ENCODE data around the gene TMEM181. TPM values are rescaled to one million over a fixed set of nuclear protein-coding genes. Genes with fewer than 3 reads are reported as not detected.

Gene TMEM181
- total and polyA plus RNA-seq, 12 donors, result 8.8 to 29.1 (median 20.5) TPM

DNA sequence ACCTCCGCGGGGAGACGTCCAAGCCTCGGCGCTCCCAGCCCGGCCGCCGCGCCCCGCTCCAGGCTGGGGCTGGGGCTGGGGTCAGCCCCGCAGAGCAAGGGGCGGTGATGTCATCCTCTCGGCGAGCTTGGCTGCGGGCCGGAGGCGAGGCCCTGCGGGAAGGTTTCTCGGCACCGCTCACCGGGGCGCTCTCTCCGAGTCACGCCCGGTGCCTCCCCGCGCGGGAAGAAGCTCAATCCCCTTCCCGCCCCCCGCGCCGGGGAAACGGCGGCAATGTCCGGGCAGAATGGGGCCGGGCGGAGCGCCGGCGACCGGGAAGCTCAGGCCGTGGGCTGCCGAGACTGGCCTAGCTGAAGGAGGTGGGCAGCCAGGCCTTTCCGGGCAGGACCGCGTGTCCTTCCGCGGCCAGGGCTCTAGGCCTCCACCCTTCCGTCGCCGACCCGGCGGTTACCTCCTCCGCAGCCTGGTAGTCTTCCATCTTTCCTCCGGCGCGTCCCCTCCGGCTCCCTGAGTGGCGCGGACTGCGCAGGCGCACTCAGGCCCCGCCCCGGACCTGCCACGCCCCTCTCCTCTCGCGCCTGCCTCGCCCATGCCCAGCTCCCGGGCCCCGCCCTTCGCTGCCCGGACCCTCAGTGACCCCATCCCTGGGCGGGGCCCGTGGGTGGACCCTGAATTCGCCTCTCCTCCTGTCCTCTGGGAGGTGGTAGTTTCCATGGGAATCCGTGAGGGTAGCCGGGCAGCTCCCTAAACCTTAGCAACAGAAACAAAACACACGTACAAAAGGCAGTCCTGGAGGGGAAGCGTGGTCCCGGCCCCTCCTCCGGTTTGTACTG is 84.6 kb downstream of the TMEM181 start, which contains the start of gene DYNLT1:
TSS of gene DYNLT1 (minus strand) at position 513 of the 833 bp plus-strand sequence. CDS start at position 478, 35 bp downstream.
- H3K4me1 ChIP-seq (replicated peaks in 1 of 2), result peaks cover 5 to 29% of the 10 kb centered on the region in 2 donors
- 0% methylated on average over 5 to 81 of the region's 81 CpGs for WGBS, 4 donors
- intact Hi-C loops (cut with DNase I), result no loop called here

DNA sequence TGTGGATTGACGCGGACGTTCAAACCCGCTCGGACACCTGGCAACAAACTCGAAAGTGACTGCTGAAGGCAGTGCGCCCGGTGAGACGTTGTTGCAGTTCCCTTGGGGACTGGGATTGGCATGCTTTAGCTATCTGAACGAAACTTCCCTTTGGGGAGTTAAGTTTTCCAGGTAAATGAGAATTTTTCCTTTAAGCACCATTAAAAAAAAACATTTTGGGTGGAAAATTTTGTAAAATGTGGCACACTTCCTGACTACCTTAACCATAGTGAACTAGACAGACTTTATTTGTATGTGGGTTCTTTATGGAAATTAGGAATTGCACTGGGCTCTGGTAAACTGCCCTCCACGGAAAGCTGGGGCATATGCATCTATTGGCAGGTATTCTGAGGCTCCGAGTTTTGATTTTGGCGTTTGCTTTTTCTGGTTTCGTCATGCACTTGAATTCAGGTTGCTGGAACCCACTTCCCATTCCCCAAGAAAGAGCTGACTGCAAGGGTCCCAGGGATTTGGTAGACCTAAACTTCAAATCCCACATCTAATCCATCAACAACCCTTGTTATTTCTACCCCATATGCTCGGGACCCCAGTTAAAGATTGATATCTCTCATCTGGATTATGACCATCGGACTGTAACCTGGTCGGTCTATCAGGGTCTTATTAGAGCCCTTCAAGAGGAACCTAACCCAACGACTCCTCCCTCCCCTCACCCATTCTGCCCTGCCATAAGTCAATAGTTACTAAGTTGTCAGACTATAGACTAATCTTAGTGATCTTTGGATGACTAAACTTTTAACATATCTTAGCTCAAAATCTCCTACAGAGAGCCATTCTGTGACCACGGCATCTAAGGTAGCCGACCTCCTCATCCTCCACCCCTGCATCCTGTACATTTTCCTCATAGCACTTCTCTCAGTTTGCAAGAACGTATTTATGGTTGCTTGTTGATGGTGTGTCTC is 85.5 kb downstream of the TMEM181 start:
- no peak for TF ChIP-seq POLR2A (IDR thresholded peaks at IDR 0.05)
- TF ChIP-seq, protein P1, sequence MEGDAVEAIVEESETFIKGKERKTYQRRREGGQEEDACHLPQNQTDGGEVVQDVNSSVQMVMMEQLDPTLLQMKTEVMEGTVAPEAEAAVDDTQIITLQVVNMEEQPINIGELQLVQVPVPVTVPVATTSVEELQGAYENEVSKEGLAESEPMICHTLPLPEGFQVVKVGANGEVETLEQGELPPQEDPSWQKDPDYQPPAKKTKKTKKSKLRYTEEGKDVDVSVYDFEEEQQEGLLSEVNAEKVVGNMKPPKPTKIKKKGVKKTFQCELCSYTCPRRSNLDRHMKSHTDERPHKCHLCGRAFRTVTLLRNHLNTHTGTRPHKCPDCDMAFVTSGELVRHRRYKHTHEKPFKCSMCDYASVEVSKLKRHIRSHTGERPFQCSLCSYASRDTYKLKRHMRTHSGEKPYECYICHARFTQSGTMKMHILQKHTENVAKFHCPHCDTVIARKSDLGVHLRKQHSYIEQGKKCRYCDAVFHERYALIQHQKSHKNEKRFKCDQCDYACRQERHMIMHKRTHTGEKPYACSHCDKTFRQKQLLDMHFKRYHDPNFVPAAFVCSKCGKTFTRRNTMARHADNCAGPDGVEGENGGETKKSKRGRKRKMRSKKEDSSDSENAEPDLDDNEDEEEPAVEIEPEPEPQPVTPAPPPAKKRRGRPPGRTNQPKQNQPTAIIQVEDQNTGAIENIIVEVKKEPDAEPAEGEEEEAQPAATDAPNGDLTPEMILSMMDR (IDR thresholded peaks at IDR 0.05), result no peak
- no peaks in the 10 kb centered on the region for H3K36me3 ChIP-seq (replicated peaks in 1 of 2)
- 31 to 34% (median 34%) methylated on average over 21 of the region's 21 CpGs for WGBS, 4 donors
- no peaks in the 10 kb centered on the region for H3K27me3 ChIP-seq
- peak overlapping the region in 4 of 5 donors; percentile 89 to 98 (median 96) for H3K27ac ChIP-seq
- intact Hi-C loops (cut with DNase I), result no loop called here
- DNase-seq, result peak in 3 of 7 donors; percentile 12 to 51 (median 19)
- H3K4me1 ChIP-seq (replicated peaks in 1 of 2), result peaks cover 5 to 29% of the 10 kb centered on the region in 2 donors
- no peaks in the 10 kb centered on the region for H3K9me3 ChIP-seq (replicated peaks in 1 of 3)
- peak overlapping the region in 3 of 4 donors; percentile 81 to 96 (median 87) for H3K4me3 ChIP-seq

More for the DNA sequence above, 84.6 kb downstream of the TMEM181 start, which contains the start of gene DYNLT1:
- no peaks in the 10 kb centered on the region for H3K27me3 ChIP-seq
- H3K27ac ChIP-seq, result peak within 1 kb of the TSS; percentile 88 to 98 (median 96)
- no peaks in the 10 kb centered on the region for H3K36me3 ChIP-seq (replicated peaks in 1 of 2)
- peak within 1 kb of the TSS in 3 of 4 donors; percentile 81 to 96 (median 87) for H3K4me3 ChIP-seq
- TF ChIP-seq, protein P1 (IDR thresholded peaks at IDR 0.05), result no peak
- TF ChIP-seq POLR2A (IDR thresholded peaks at IDR 0.05), result peak; percentile 93 to 97
- DNase-seq, result peak; percentile 88 to 96 (median 92)
- H3K9me3 ChIP-seq (replicated peaks in 1 of 3), result no peaks in the 10 kb centered on the region

DNA sequence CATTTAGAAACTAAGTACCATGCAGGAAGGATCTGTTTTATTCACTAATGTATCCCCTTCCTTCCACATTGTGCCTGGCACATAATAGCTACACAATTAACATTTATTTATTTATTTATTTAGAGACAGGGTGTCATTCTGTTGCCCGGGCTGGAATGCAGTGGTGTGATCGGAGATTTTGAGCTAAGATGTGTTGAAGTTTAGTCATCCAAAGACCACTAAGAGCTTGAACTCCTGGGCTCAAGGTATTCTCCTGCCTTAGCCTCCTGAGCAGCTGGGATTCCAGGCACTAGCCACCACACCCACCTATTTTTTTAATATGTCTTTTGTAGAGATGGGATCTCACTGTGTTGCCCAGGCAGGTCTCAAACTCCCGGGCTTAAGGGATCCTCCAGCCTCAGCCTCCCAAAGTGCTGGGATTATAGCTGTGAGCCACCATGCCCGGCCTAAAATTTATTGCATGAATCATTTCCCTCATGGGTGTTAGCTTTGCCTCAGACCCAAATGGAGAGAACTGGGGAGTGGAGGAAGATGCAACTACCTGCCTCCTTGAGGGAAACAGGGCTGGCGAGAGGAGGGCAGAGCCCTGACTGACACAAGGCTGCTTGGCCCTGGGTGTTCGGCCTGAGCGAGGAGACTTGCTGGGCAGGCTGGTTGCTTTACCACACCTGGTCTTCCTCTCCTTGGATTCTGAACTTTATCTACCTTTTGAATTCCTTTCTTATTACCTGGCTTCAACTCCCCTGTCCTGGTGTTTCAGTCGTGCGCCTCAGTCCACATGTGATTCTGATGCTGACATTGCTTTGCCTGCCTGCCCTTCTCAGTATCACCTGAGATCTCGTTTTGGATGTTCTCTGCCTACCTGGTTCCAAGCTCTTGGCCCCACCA is 86.4 kb downstream of the TMEM181 start:
- H3K4me3 ChIP-seq, result no peak overlapping the region
- intact Hi-C loops (cut with DNase I), result no loop called here
- no peaks in the 10 kb centered on the region for H3K9me3 ChIP-seq (replicated peaks in 1 of 3)
- H3K27ac ChIP-seq, result no peak overlapping the region
- peaks cover 5 to 25% of the 10 kb centered on the region in 2 donors for H3K4me1 ChIP-seq (replicated peaks in 1 of 2)
- DNase-seq, result peak in 3 of 7 donors; percentile 7 to 45 (median 18)
- H3K27me3 ChIP-seq, result no peaks in the 10 kb centered on the region
- 72 to 91% (median 83%) methylated on average over 9 to 10 of the region's 10 CpGs for WGBS, 4 donors
- H3K36me3 ChIP-seq (replicated peaks in 1 of 2), result no peaks in the 10 kb centered on the region
- no peak for TF ChIP-seq POLR2A (IDR thresholded peaks at IDR 0.05)
- TF ChIP-seq, protein P1 (IDR thresholded peaks at IDR 0.05), result no peak

Measured in adrenal gland (tissue), 12 donors.